ENCODE results near the gene TMEM208.

Gene TMEM208

DNA sequence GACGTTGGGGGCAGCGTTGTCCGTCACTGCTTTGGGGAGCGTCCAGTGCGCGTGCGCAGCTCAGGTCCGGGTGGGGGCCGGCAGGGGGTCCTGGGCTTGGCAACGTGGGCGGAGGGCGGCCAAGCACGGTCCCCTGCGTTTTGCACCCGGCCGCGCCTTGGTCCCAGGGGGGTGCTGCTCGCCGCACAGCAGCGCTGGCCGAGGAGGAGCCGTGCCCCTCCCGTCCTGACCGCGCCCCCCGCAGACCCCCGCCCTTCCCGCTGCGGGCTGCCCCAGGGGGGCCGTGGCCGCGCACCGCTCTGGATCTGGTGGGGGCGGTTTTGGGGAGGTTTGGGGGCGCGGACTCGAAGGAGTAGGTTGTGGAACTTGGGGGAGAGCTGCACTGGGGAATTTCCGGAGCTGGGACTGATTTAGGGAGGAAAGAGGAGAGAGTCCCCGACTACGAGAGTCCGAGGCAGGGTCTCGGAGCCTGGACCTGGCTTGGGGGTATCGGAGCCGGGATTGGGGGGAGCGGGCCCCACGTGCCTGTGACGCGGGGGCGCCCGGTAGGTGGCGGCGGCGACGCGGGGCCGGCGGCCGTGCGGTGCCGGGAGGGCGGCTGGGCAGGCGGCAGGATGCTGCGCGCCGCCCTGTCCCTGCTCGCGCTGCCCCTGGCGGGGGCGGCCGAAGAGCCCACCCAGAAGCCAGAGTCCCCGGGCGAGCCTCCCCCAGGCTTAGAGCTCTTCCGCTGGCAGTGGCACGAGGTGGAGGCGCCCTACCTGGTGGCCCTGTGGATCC lies 21.7 kb downstream of the TMEM208 start, which contains the start of gene SLC9A5:
Gene SLC9A5, plus strand, starts transcription at position 579 of the 777 bp plus-strand sequence. Its CDS starts 36 bp downstream, at position 615.
- TF ChIP-seq, protein P1, sequence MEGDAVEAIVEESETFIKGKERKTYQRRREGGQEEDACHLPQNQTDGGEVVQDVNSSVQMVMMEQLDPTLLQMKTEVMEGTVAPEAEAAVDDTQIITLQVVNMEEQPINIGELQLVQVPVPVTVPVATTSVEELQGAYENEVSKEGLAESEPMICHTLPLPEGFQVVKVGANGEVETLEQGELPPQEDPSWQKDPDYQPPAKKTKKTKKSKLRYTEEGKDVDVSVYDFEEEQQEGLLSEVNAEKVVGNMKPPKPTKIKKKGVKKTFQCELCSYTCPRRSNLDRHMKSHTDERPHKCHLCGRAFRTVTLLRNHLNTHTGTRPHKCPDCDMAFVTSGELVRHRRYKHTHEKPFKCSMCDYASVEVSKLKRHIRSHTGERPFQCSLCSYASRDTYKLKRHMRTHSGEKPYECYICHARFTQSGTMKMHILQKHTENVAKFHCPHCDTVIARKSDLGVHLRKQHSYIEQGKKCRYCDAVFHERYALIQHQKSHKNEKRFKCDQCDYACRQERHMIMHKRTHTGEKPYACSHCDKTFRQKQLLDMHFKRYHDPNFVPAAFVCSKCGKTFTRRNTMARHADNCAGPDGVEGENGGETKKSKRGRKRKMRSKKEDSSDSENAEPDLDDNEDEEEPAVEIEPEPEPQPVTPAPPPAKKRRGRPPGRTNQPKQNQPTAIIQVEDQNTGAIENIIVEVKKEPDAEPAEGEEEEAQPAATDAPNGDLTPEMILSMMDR (IDR thresholded peaks at IDR 0.05; ENCODE audit: low read depth, low read length) = no peak
- TF ChIP-seq POLR2A (IDR thresholded peaks at IDR 0.05; ENCODE audit: extremely low read depth, insufficient read length) (no peak), MYC (IDR thresholded peaks at IDR 0.05; ENCODE audit: low read depth, low read length) (peak; percentile 27; the same call in 1 of the 2 replicates)
- TF ChIP-seq, protein P2, sequence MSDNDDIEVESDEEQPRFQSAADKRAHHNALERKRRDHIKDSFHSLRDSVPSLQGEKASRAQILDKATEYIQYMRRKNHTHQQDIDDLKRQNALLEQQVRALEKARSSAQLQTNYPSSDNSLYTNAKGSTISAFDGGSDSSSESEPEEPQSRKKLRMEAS (IDR thresholded peaks at IDR 0.05; ENCODE audit: low read depth, low read length) = no peak
- H3K4me3 ChIP-seq (ENCODE audit: low read depth, low read length) = peak within 1 kb of the TSS; percentile 14
- peak; percentile 60 for DNase-seq (ENCODE audit: low read depth)

DNA sequence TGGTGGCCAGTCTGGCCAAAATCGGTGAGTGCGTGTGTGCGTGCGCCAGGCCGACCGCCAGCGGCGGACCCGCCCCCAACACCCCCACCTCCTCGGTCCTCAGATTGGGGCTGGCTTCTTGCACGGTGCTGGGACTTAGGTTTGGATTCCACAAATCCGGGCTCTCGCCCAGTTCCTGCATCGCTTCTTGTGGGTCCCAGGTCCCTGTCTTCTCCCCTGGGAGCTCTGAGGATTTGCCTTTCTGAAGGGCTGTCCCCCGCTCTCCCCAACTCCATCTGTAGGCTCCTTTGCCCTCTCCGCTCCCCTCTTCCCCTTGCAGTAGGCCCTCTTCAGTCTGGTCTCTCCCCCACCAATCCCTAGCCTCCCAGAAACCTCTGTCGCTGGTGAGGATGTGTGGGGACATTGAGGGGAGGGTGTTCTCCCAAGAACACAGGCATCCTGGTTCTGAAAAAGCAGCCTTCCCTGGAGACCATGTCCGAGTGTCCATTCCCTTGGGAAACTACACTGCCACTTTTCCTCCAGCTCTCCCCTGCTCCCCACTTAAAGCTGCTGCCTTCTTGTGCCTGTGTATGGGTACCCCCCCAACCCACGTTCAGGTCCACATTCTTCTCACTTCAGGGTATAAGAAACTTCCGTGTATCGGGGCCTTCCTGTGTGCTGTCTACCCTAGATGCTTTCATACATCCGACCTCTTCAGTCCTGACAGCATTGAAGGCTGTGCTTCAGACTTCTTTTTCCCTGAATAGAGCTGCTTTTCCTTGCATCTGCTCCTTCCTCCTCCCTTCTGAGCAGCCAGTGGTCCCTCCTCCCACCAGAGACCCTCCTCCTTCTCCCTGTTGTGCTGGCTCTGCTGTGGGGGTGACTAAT lies 22.5 kb downstream of the TMEM208 start:
- no peak for DNase-seq (ENCODE audit: low read depth)
- TF ChIP-seq POLR2A (IDR thresholded peaks at IDR 0.05; ENCODE audit: extremely low read depth, insufficient read length) (no peak), MYC (IDR thresholded peaks at IDR 0.05; ENCODE audit: low read depth, low read length) (no peak)
- TF ChIP-seq, protein P2 (IDR thresholded peaks at IDR 0.05; ENCODE audit: low read depth, low read length) = no peak
- TF ChIP-seq, protein P1 (IDR thresholded peaks at IDR 0.05; ENCODE audit: low read depth, low read length) = no peak
- H3K4me3 ChIP-seq (ENCODE audit: low read depth, low read length) = no peak overlapping the region

DNA sequence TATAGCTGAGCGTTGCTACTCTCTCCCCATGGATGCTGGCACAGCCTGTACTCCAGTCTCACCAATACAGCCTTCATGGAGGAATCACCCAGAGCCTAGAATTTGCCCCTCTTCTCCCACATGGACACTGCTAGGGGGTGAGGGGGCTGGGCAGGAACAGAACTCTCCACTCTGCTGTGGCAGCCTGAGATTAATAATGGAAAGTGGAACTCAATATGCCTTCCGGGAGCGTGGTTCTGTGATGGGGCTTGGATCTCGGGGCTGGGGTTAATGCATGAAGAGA lies 23.1 kb downstream of the TMEM208 start:
- TF ChIP-seq, protein P2 (IDR thresholded peaks at IDR 0.05; ENCODE audit: low read depth, low read length) = no peak
- TF ChIP-seq POLR2A (IDR thresholded peaks at IDR 0.05; ENCODE audit: extremely low read depth, insufficient read length) = no peak
- TF ChIP-seq, protein P1 (IDR thresholded peaks at IDR 0.05; ENCODE audit: low read depth, low read length) = no peak
- no peak overlapping the region for H3K4me3 ChIP-seq (ENCODE audit: low read depth, low read length)

DNA sequence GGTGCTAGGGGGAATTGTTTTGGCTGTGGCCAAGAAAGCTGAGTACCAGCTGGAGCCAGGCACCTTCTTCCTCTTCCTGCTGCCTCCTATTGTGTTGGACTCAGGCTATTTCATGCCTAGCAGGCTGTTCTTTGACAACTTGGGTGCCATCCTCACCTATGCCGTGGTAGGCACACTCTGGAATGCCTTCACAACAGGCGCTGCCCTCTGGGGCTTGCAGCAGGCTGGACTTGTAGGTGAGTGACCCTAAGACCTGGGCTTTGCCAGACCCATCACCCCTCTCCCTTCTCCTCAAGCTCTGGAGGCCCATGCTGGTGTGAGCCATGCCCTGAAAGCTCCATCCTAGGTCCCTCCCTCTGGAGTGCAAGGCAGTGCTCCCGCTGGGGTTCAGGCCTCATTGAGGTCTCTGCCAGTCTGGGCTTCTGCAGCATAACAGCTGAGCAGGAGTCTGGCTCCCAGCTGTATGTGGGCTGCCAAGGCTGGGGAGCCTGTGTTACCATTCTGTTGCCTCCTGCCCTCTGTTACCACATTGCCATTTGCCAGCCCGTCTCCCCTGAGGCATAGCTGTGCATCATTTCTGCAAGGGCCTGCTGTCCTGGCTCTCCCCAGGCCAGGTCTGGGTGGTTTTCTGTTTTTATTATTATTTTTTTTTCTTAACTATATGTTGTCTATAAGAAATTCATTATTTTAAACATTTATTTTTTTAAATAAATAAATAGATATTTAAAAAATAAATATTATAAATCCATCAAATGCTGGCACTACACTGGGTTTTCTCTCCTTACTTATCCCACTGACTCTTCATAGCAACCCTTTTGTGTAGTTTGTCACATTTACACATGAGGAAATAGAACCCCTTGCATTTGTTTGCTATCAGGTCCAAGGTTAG lies 25.9 kb downstream of the TMEM208 start:
- no peak overlapping the region for H3K4me3 ChIP-seq (ENCODE audit: low read depth, low read length)
- no peak for DNase-seq (ENCODE audit: low read depth)
- TF ChIP-seq POLR2A (IDR thresholded peaks at IDR 0.05; ENCODE audit: extremely low read depth, insufficient read length) = no peak
- TF ChIP-seq, protein P2 (IDR thresholded peaks at IDR 0.05; ENCODE audit: low read depth, low read length) = no peak
- TF ChIP-seq, protein P1 (IDR thresholded peaks at IDR 0.05; ENCODE audit: low read depth, low read length) = no peak
- no peak for TF ChIP-seq MYC (IDR thresholded peaks at IDR 0.05; ENCODE audit: low read depth, low read length)

More for the DNA sequence above, 23.1 kb downstream of the TMEM208 start:
- no peak for DNase-seq (ENCODE audit: low read depth)
